MCF 10A (cell line): ENCODE data around the gene CITED4. TPM values are rescaled to one million over a fixed set of nuclear protein-coding genes. Genes with fewer than 3 reads are reported as not detected.

Source experiments
- BruUV-seq: library from RNA; stranded (reverse); fragments of 400-500 nt; replicated peaks from 2 replicates; lab custom pipeline; 2021; lab: Mats Ljungman, UMichigan
- CTCF ChIA-PET: fragments of 300-600 bp; sonication (Branson Sonifier 250); formaldehyde crosslinking; extraction: SDS; loops from one replicate; lab custom pipeline; 2021; ENCODE audit warnings: antibody characterized with exemption, inconsistent platforms; lab: Yijun Ruan, JAX
- POLR2A ChIA-PET: fragments of 300-600, 350-650 bp; sonication (Branson Sonifier 250); formaldehyde crosslinking; extraction: SDS; loops from one replicate; lab custom pipeline; 2020; ENCODE audit warnings: antibody characterized with exemption, inconsistent platforms; lab: Yijun Ruan, JAX
- DNase-seq: peaks from one replicate; pipeline ENCODE4 v3.0.0-alpha.2; 2018; ENCODE audit not compliant: unreplicated experiment
- H3K27ac Mint-ChIP-seq: one replicate; pipeline ENCODE4 v1.8.0; 2022; ENCODE audit warnings: mild to moderate bottlenecking, low read depth, mixed read lengths; ENCODE audit not compliant: unreplicated experiment
- H3K27me3 Mint-ChIP-seq: one replicate; pipeline ENCODE4 v1.8.0; 2022; ENCODE audit warnings: mixed read lengths; ENCODE audit not compliant: insufficient read depth, unreplicated experiment
- H3K36me3 Mint-ChIP-seq: one replicate; pipeline ENCODE4 v1.8.0; 2022; ENCODE audit warnings: mild to moderate bottlenecking, moderate library complexity, mixed read lengths; ENCODE audit not compliant: insufficient read depth, unreplicated experiment
- H3K4me1 Mint-ChIP-seq: one replicate; pipeline ENCODE4 v1.8.0; 2022; ENCODE audit warnings: mixed read lengths; ENCODE audit not compliant: insufficient read depth, unreplicated experiment
- H3K4me3 Mint-ChIP-seq: one replicate; pipeline ENCODE4 v1.8.0; 2022; ENCODE audit warnings: mild to moderate bottlenecking, moderate library complexity, mixed read lengths; ENCODE audit not compliant: unreplicated experiment
- H3K9me3 Mint-ChIP-seq: one replicate; pipeline ENCODE4 v1.8.0; 2022; ENCODE audit warnings: mixed read lengths; ENCODE audit not compliant: unreplicated experiment
- intact Hi-C: fragments of 100-400 bp; cut with micrococcal nuclease; formaldehyde crosslinking; loops from 2 replicates; pipeline ENCODE4 v1.14.1; 2022
- total RNA-seq: library from RNA; stranded (reverse); gene quantifications from 2 replicates; pipeline ENCODE4 v1.2.3, GENCODE V29; 2022
- TF ChIP-seq, protein P1 (sequence below): fragments of 200-600 bp; IDR thresholded peaks from one replicate; pipeline ENCODE4 v1.8.0; 2022; ENCODE audit warnings: antibody characterized with exemption, mild to moderate bottlenecking; ENCODE audit not compliant: unreplicated experiment

CITED4 gene
- total RNA-seq, 1 experiment from 2014 or later = 43.5 TPM

DNA sequence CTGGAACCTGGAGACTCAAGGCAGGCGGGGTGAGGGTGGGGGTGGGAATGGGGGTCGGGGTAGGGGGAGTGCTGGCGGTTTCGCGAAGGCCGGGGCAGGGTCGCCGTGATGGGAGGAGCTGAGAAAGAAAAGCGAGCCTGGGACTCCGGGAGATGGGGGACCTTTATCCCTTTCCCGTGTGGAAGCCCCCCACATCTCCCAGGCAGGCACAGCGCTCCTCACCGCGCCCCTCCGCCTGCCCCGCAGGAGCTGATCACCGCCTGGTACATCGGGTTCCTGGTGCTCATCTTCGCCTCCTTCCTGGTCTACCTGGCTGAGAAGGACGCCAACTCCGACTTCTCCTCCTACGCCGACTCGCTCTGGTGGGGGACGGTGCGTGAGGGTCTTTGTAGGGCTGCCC, 43.1 kb downstream of the CITED4 start:
- no peak overlapping the region for H3K27ac Mint-ChIP-seq
- TF ChIP-seq, protein P1, sequence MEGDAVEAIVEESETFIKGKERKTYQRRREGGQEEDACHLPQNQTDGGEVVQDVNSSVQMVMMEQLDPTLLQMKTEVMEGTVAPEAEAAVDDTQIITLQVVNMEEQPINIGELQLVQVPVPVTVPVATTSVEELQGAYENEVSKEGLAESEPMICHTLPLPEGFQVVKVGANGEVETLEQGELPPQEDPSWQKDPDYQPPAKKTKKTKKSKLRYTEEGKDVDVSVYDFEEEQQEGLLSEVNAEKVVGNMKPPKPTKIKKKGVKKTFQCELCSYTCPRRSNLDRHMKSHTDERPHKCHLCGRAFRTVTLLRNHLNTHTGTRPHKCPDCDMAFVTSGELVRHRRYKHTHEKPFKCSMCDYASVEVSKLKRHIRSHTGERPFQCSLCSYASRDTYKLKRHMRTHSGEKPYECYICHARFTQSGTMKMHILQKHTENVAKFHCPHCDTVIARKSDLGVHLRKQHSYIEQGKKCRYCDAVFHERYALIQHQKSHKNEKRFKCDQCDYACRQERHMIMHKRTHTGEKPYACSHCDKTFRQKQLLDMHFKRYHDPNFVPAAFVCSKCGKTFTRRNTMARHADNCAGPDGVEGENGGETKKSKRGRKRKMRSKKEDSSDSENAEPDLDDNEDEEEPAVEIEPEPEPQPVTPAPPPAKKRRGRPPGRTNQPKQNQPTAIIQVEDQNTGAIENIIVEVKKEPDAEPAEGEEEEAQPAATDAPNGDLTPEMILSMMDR = no peak
- H3K4me3 Mint-ChIP-seq = no peak overlapping the region
- no peaks in the 10 kb centered on the region for H3K9me3 Mint-ChIP-seq
- peaks cover 14% of the 10 kb centered on the region for H3K27me3 Mint-ChIP-seq
- no peaks in the 10 kb centered on the region for H3K36me3 Mint-ChIP-seq
- no TSS peak for BruUV-seq
- no peak for DNase-seq
- POLR2A ChIA-PET = no interaction called here
- intact Hi-C loops = no loop called here
- CTCF ChIA-PET = interaction anchor here (0.9 kb wide), 1 partner anchor 31 kb away, joined by 3 read pairs; no protein-coding TSS in a partner anchor
- H3K4me1 Mint-ChIP-seq = no peaks in the 10 kb centered on the region

DNA sequence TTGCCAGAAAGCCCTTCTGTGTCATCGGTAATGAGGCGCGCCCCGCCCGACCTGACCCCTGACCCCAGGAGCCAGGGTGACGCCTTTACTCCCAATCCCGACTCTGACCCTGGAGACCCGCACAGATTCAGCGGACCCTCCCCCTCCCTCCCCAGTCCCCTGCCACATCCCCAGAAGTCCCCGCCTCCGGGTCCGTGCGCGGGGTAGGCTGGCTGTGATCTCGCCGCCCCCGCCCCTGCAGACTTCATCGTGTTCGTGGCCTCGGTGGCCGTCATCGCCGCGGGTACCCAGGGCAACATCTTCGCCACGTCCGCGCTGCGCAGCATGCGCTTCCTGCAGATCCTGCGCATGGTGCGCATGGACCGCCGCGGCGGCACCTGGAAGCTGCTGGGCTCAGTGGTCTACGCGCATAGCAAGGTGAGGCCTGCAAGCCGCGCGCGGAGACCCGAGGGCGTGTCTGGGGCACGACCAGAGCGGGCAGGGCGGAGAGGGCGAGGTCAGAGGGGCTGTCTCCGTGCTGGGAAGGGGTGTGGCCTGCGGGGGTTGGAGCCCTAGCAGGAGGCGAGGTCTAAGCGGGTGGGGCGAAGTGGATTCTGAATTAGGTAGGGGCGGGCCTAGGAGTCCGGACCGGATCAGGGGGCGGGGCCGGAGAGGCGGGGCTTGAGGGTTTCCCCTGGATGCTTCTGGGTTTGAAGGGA, 43.8 kb downstream of the CITED4 start:
- intact Hi-C loops = no loop called here
- Mint-ChIP-seq H3K4me1 (no peaks in the 10 kb centered on the region), H3K27ac (no peak overlapping the region), H3K4me3 (no peak overlapping the region), H3K9me3 (no peaks in the 10 kb centered on the region), H3K27me3 (peaks cover 16% of the 10 kb centered on the region), H3K36me3 (no peaks in the 10 kb centered on the region)
- ChIA-PET CTCF (interaction anchor here (0.5 to 0.9 kb wide), 2 partner anchors 31 to 32 kb away, joined by 3 read pairs; no protein-coding TSS in a partner anchor), POLR2A (no interaction called here)
- TF ChIP-seq, protein P1 = no peak
- no peak for DNase-seq
- no TSS peak for BruUV-seq

DNA sequence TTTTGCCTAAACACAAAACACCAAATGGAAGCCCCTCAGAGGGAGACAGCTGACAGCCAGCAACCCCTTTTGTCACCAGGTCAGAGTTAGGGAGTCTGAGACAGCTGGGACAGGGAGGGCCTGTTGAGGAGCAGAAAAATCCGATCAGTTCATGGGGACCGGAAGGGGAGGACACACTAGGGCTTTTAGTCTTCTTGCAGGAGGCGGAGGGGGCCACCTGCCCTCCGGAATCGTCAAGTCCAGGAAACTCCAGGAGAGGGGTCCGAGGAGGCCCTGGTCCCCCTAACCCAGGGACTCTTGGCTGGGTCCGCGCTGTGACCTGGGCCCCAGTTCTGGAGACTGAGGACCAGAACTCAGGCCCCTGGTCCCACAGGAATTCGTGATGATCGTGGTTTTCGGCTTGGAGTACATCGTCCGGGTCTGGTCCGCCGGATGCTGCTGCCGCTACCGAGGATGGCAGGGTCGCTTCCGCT, 44.3 kb downstream of the CITED4 start:
- no peak for DNase-seq
- intact Hi-C loops = no loop called here
- ChIA-PET POLR2A (interaction anchor here (0.6 kb wide), 1 partner anchor 97 kb away, joined by 4 read pairs; no protein-coding TSS in a partner anchor), CTCF (no interaction called here)
- Mint-ChIP-seq H3K9me3 (no peaks in the 10 kb centered on the region), H3K36me3 (no peaks in the 10 kb centered on the region), H3K27me3 (peaks cover 22% of the 10 kb centered on the region), H3K4me1 (no peaks in the 10 kb centered on the region), H3K27ac (no peak overlapping the region), H3K4me3 (no peak overlapping the region)
- no TSS peak for BruUV-seq
- TF ChIP-seq, protein P1 = no peak

DNA sequence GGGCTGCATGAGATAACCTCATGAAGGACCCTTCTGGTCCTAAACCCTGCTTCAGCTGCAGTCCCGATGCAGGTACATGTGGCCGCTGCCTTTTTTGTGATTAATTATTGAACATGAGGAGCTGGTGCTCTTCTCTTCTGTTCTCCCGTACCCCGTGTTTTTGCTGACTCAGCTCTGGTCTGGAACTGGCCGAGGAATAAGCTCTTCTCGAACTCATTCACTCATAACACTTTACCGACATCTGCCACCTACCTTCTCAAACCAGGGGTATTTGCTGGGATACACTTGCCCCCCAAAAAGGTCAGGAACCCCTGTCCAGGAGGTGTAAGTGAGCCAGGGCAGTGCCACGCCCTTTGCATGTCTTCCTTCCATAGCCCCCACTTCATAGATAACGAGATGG, 46.7 kb downstream of the CITED4 start:
- intact Hi-C loops = no loop called here
- no peaks in the 10 kb centered on the region for H3K4me1 Mint-ChIP-seq
- H3K36me3 Mint-ChIP-seq = no peaks in the 10 kb centered on the region
- TF ChIP-seq, protein P1 = no peak
- H3K27me3 Mint-ChIP-seq = peaks cover 34% of the 10 kb centered on the region
- H3K9me3 Mint-ChIP-seq = no peaks in the 10 kb centered on the region
- no peak overlapping the region for H3K4me3 Mint-ChIP-seq
- DNase-seq = no peak
- ChIA-PET CTCF (interaction anchor here (0.6 to 1.0 kb wide), 4 partner anchors 19 to 136 kb away, joined by 3 to 5 read pairs (median 3); no protein-coding TSS in a partner anchor), POLR2A (no interaction called here)
- H3K27ac Mint-ChIP-seq = no peak overlapping the region
- no TSS peak for BruUV-seq

Other genes starting within 250 kb of the CITED4 start
- 0.29 and 0.58 TPM in 2 replicates for gene RIMS3, start 196.7 kb downstream of the CITED4 start, total RNA-seq
- 66.4 and 69.6 TPM in 2 replicates for gene NFYC, start 170.7 kb downstream of the CITED4 start, total RNA-seq
- not detected in 2 replicates for gene KCNQ4, start 78.6 kb downstream of the CITED4 start, total RNA-seq
- 54.1 and 69.9 TPM in 2 replicates for gene CTPS1, start 117.3 kb upstream of the CITED4 start, total RNA-seq
- gene SLFNL1, start 159.4 kb upstream of the CITED4 start, total RNA-seq = 0.28 and 0.29 TPM in 2 replicates